GM18868 (cell line): ENCODE measurements around the gene GPNMB.
"Not testable (repeated sequence)": the region's sequence is repeated elsewhere in the genome, so short reads cannot be mapped to it uniquely, and the experiment has no call there.

Experiments used
- ATAC-seq: cut with Tn5 transposase; IDR thresholded peaks from one replicate; pipeline ENCODE4 v1.9.1; 2021; ENCODE audit warnings: mild to moderate bottlenecking, moderate library complexity; ENCODE audit not compliant: unreplicated experiment

The GPNMB gene

GRCh38 chr7:23246555-23246954, at the start of gene GPNMB:
GPNMB (plus strand) TSS chr7:23246775; CDS start chr7:23246858, 83 bp downstream.
- no peak for ATAC-seq

GRCh38 chr7:23197745-23198144, 48.8 kb upstream of the GPNMB start:
- ATAC-seq = not testable (repeated sequence)

- ATAC-seq = no peak
These were observed 46.2 kb upstream of the GPNMB start for GRCh38 chr7:23200331-23200730.

- no peak for ATAC-seq
These were observed 42.3 kb upstream of the GPNMB start for GRCh38 chr7:23204241-23204640.

GRCh38 chr7:23205577-23205908, 41.0 kb upstream of the GPNMB start:
- ATAC-seq = no peak

- ATAC-seq = no peak
These were observed 40.4 kb upstream of the GPNMB start for GRCh38 chr7:23205909-23206767.

GRCh38 chr7:23207021-23207420, 39.6 kb upstream of the GPNMB start:
- no peak for ATAC-seq

GRCh38 chr7:23207884-23208283, 38.7 kb upstream of the GPNMB start:
- no peak for ATAC-seq

GRCh38 chr7:23208316-23208715, 38.3 kb upstream of the GPNMB start:
- no peak for ATAC-seq

GRCh38 chr7:23210506-23210905, 36.1 kb upstream of the GPNMB start:
- ATAC-seq = no peak

GRCh38 chr7:23211589-23211988, 35.0 kb upstream of the GPNMB start:
- no peak for ATAC-seq

GRCh38 chr7:23212395-23212794, 34.2 kb upstream of the GPNMB start:
- no peak for ATAC-seq

- no peak for ATAC-seq
These were observed 33.7 kb upstream of the GPNMB start for GRCh38 chr7:23212841-23213240.

- ATAC-seq = no peak
These were observed 32.8 kb upstream of the GPNMB start for GRCh38 chr7:23213755-23214154.

- ATAC-seq = no peak
These were observed 32.2 kb upstream of the GPNMB start for GRCh38 chr7:23214423-23214822.

- ATAC-seq = no peak
These were observed 31.6 kb upstream of the GPNMB start for GRCh38 chr7:23214938-23215337.

GRCh38 chr7:23216021-23216420, 30.6 kb upstream of the GPNMB start:
- no peak for ATAC-seq

- no peak for ATAC-seq
These were observed 28.4 kb upstream of the GPNMB start for GRCh38 chr7:23218196-23218595.

- no peak for ATAC-seq
These were observed 25.8 kb upstream of the GPNMB start for GRCh38 chr7:23220690-23221305.

- ATAC-seq = no peak
These were observed 24.0 kb upstream of the GPNMB start for GRCh38 chr7:23222439-23223030.

GRCh38 chr7:23224364-23224763, 22.2 kb upstream of the GPNMB start:
- not testable (repeated sequence) for ATAC-seq

GRCh38 chr7:23226844-23227450, 19.6 kb upstream of the GPNMB start:
- no peak for ATAC-seq
